Uterus (tissue), 2 donors: ENCODE measurements around the gene GRIK3.

Experiments
- CTCF ChIP-seq, 4 experiments: fragments of 200-600 bp in 2 of 4; fragments of 450-650 bp in 2 of 4; sonication (generic) in 2 of 4; IDR thresholded peaks; one replicate each; pipeline ENCODE4 v1.5.1; 2016 to 2019; ENCODE audit warnings: antibody characterized with exemption in 4 of 4, mild to moderate bottlenecking in 2 of 4, moderate library complexity in 1 of 4
- POLR2A ChIP-seq, 2 donors: fragments of 450-650 bp; IDR thresholded peaks; one replicate each; pipeline ENCODE4 v1.6.1; 2016; ENCODE audit warnings: antibody characterized with exemption in 2 of 2, mild to moderate bottlenecking in 1 of 2, moderate library complexity in 1 of 2

- TF ChIP-seq CTCF (IDR thresholded peaks at IDR 0.05) (no peak), POLR2A (IDR thresholded peaks at IDR 0.05) (no peak)
Observed at GRCh38 chr1:37028981-37029617, 5.2 kb downstream of the GRIK3 start.
